HEK293 (cell line): ENCODE data around the gene SHISA9.

Experiments used
- SETDB1 ChIP-seq: IDR thresholded peaks from one replicate; pipeline ENCODE4 v1.6.1; 2017; ENCODE audit warnings: mild to moderate bottlenecking, low read length, moderate library complexity, mixed read lengths; ENCODE audit not compliant: insufficient read length
- ZBTB1 ChIP-seq: fragments of 450-650 bp; formaldehyde crosslinking; IDR thresholded peaks from 2 replicates; pipeline ENCODE4 v1.5.1; 2016; ENCODE audit warnings: missing biosample characterization, missing genetic modification characterization
- ZEB2 ChIP-seq: fragments of 450-650 bp; formaldehyde crosslinking; IDR thresholded peaks from 2 replicates; pipeline ENCODE4 v1.5.1; 2016; ENCODE audit warnings: missing biosample characterization, missing genetic modification characterization
- ZNF121 ChIP-seq: fragments of 450-650 bp; formaldehyde crosslinking; IDR thresholded peaks from 2 replicates; pipeline ENCODE4 v1.5.1; 2016; ENCODE audit warnings: missing biosample characterization, missing genetic modification characterization
- ZNF132 ChIP-seq: fragments of 450-650 bp; formaldehyde crosslinking; IDR thresholded peaks from 2 replicates; pipeline ENCODE4 v1.5.1; 2017; ENCODE audit warnings: missing biosample characterization, missing genetic modification characterization, borderline replicate concordance
- ZNF133 ChIP-seq: fragments of 450-650 bp; formaldehyde crosslinking; IDR thresholded peaks from 2 replicates; pipeline ENCODE4 v1.5.1; 2016; ENCODE audit warnings: missing biosample characterization, missing genetic modification characterization
- ZNF221 ChIP-seq: fragments of 450-650 bp; formaldehyde crosslinking; IDR thresholded peaks from 2 replicates; pipeline ENCODE4 v1.5.1; 2017; ENCODE audit warnings: missing biosample characterization, missing genetic modification characterization, borderline replicate concordance
- ZNF398 ChIP-seq: fragments of 450-650 bp; formaldehyde crosslinking; IDR thresholded peaks from 2 replicates; pipeline ENCODE4 v1.5.1; 2017; ENCODE audit warnings: missing biosample characterization, missing genetic modification characterization
- ZNF423 ChIP-seq: fragments of 450-650 bp; formaldehyde crosslinking; IDR thresholded peaks from 2 replicates; pipeline ENCODE4 v1.5.1; 2016; ENCODE audit warnings: missing biosample characterization, missing genetic modification characterization
- TF ChIP-seq, protein P1 (sequence below): fragments of 450-650 bp; formaldehyde crosslinking; IDR thresholded peaks from 2 replicates; pipeline ENCODE4 v1.5.1; 2016; ENCODE audit warnings: missing biosample characterization, missing genetic modification characterization
- TF ChIP-seq, protein P2 (sequence below): fragments of 450-650 bp; formaldehyde crosslinking; IDR thresholded peaks from 2 replicates; pipeline ENCODE4 v1.5.1; 2016; ENCODE audit warnings: missing biosample characterization, missing genetic modification characterization, borderline replicate concordance
- TF ChIP-seq, protein P3 (sequence below): fragments of 450-650 bp; formaldehyde crosslinking; IDR thresholded peaks from 2 replicates; pipeline ENCODE4 v1.5.1; 2016; ENCODE audit warnings: missing biosample characterization, missing genetic modification characterization, low read depth

GRCh38 chr16:12901204-12901596, 198 bp upstream of the SHISA9 start:
- TF ChIP-seq, protein P1, sequence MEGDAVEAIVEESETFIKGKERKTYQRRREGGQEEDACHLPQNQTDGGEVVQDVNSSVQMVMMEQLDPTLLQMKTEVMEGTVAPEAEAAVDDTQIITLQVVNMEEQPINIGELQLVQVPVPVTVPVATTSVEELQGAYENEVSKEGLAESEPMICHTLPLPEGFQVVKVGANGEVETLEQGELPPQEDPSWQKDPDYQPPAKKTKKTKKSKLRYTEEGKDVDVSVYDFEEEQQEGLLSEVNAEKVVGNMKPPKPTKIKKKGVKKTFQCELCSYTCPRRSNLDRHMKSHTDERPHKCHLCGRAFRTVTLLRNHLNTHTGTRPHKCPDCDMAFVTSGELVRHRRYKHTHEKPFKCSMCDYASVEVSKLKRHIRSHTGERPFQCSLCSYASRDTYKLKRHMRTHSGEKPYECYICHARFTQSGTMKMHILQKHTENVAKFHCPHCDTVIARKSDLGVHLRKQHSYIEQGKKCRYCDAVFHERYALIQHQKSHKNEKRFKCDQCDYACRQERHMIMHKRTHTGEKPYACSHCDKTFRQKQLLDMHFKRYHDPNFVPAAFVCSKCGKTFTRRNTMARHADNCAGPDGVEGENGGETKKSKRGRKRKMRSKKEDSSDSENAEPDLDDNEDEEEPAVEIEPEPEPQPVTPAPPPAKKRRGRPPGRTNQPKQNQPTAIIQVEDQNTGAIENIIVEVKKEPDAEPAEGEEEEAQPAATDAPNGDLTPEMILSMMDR (tag by site-specific recombination): no peak
- TF ChIP-seq, protein P2, sequence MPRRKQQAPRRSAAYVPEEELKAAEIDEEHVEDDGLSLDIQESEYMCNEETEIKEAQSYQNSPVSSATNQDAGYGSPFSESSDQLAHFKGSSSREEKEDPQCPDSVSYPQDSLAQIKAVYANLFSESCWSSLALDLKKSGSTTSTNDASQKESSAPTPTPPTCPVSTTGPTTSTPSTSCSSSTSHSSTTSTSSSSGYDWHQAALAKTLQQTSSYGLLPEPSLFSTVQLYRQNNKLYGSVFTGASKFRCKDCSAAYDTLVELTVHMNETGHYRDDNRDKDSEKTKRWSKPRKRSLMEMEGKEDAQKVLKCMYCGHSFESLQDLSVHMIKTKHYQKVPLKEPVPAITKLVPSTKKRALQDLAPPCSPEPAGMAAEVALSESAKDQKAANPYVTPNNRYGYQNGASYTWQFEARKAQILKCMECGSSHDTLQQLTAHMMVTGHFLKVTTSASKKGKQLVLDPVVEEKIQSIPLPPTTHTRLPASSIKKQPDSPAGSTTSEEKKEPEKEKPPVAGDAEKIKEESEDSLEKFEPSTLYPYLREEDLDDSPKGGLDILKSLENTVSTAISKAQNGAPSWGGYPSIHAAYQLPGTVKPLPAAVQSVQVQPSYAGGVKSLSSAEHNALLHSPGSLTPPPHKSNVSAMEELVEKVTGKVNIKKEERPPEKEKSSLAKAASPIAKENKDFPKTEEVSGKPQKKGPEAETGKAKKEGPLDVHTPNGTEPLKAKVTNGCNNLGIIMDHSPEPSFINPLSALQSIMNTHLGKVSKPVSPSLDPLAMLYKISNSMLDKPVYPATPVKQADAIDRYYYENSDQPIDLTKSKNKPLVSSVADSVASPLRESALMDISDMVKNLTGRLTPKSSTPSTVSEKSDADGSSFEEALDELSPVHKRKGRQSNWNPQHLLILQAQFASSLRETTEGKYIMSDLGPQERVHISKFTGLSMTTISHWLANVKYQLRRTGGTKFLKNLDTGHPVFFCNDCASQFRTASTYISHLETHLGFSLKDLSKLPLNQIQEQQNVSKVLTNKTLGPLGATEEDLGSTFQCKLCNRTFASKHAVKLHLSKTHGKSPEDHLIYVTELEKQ (tag by site-specific recombination): no peak
- TF ChIP-seq ZNF133 (tag by site-specific recombination) (no peak), ZNF423 (no peak), ZNF398 (tag by site-specific recombination) (no peak), ZNF121 (tag by site-specific recombination) (no peak), ZEB2 (tag by site-specific recombination) (no peak), ZNF221 (no peak), SETDB1 (no peak), ZNF132 (tag by site-specific recombination) (no peak), ZBTB1 (no peak)
- TF ChIP-seq, protein P3, sequence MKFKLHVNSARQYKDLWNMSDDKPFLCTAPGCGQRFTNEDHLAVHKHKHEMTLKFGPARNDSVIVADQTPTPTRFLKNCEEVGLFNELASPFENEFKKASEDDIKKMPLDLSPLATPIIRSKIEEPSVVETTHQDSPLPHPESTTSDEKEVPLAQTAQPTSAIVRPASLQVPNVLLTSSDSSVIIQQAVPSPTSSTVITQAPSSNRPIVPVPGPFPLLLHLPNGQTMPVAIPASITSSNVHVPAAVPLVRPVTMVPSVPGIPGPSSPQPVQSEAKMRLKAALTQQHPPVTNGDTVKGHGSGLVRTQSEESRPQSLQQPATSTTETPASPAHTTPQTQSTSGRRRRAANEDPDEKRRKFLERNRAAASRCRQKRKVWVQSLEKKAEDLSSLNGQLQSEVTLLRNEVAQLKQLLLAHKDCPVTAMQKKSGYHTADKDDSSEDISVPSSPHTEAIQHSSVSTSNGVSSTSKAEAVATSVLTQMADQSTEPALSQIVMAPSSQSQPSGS (tag by site-specific recombination): no peak
